Stomach (tissue), 9 donors: ENCODE data around the gene C1QTNF6. TPM values are rescaled to one million over a fixed set of nuclear protein-coding genes. Genes with fewer than 3 reads are reported as not detected.
A peak's percentile ranks its signal among the peaks of the same experiment; 100 is the strongest.

Experiments used
- DNase-seq, 2 donors: peaks; one replicate each; pipeline versions ENCODE4 v3.0.0 to v3.0.0-alpha.2; 2013 to 2019
- H3K27ac ChIP-seq, 5 donors: fragments of 200-600 bp in 4 of 5; sonication (generic) in 4 of 5; one replicate each; pipeline ENCODE4 v1.5.1; 2013 to 2019; ENCODE audit warnings: mild to moderate bottlenecking in 1 of 5, moderate library complexity in 1 of 5
- H3K27me3 ChIP-seq, 3 donors: fragments of 200-600 bp; sonication (generic); one replicate each; pipeline ENCODE4 v1.5.1; 2017 to 2019; ENCODE audit warnings: mixed run types in 1 of 3
- H3K36me3 ChIP-seq, 4 donors: fragments of 200-600 bp; sonication (generic); 1 replicate in 3 of 4; 2 replicates in 1 of 4; pipeline ENCODE4 v1.5.1; 2016 to 2019
- H3K4me1 ChIP-seq, 4 donors: fragments of 200-600 bp; sonication (generic); one replicate each; pipeline ENCODE4 v1.5.1; 2016 to 2019
- H3K4me3 ChIP-seq, 4 donors: fragments of 200-600 bp; sonication (generic) in 3 of 4; one replicate each; pipeline ENCODE4 v1.5.1; 2016 to 2019; ENCODE audit warnings: mild to moderate bottlenecking in 1 of 4
- H3K9me3 ChIP-seq, 4 donors: fragments of 200-600 bp; sonication (generic); one replicate each; pipeline ENCODE4 v1.5.1; 2016 to 2019
- CTCF ChIP-seq, 7 experiments: fragments of 450-650 bp in 4 of 7; fragments of 200-600 bp in 3 of 7; sonication (generic) in 3 of 7; IDR thresholded peaks; one replicate each; pipeline ENCODE4 v1.5.1; 2016 to 2019; ENCODE audit warnings: antibody characterized with exemption in 7 of 7, control low read depth in 2 of 7, mild to moderate bottlenecking in 1 of 7
- EP300 ChIP-seq: sonication (generic); formaldehyde crosslinking; IDR thresholded peaks from one replicate; pipeline ENCODE4 v1.6.1; 2017; ENCODE audit warnings: antibody characterized with exemption
- POLR2A ChIP-seq, 4 donors: fragments of 450-650 bp; IDR thresholded peaks; one replicate each; pipeline ENCODE4 v1.6.1; 2016; ENCODE audit warnings: antibody characterized with exemption in 4 of 4, control low read depth in 2 of 4, mild to moderate bottlenecking in 1 of 4, moderate library complexity in 1 of 4
- POLR2AphosphoS5 ChIP-seq, 3 donors: sonication (generic); formaldehyde crosslinking; IDR thresholded peaks; one replicate each; pipeline ENCODE4 v1.6.1; 2016; ENCODE audit warnings: antibody characterized with exemption in 3 of 3
- WGBS, 5 donors: extraction: QIAGEN DNeasy Blood & Tissue Kit in 3 of 5; methylation state at CpG; one replicate each; pipeline versions ENCODE4 v1.1.5 to v1.1.7; 2013 to 2018; 5-methylcytosine and 5-hydroxymethylcytosine counted together
- intact Hi-C: fragments of 100-400 bp; cut with DNase I; formaldehyde crosslinking; loops from one replicate; pipeline ENCODE4 v1.15.1; 2023; ENCODE audit warnings: low total_unique reads
- polyA plus RNA-seq, 3 donors: library from polyadenylated mRNA; stranded (reverse); fragments of 200-250 nt; gene quantifications; one replicate each; pipeline ENCODE4 v1.2.3, GENCODE V29; 2013
- total RNA-seq, 5 donors: library from RNA; depleted of rRNA; stranded (reverse); fragments of >200 nt; gene quantifications; one replicate each; pipeline versions ENCODE4 v1.1.0 to v1.2.3, GENCODE V29; 2014 to 2016
- donor health status: healthy with polysubstance abuse.
- donor health status: Bipolar disorder and iron deficiency.
- donor health status: healthy.

The C1QTNF6 gene
- total and polyA plus RNA-seq, 8 donors, result 0.45 to 10.4 (median 4.0) TPM; not detected in 1

- Histone ChIP-seq H3K4me3 (no peak overlapping the region), H3K4me1 (peaks cover 42 to 71% (median 48%) of the 10 kb centered on the region in 4 donors), H3K27me3 (no peaks in the 10 kb centered on the region), H3K27ac (no peak overlapping the region), H3K36me3 (no peaks in the 10 kb centered on the region), H3K9me3 (no peaks in the 10 kb centered on the region)
- intact Hi-C loops, result no loop called here
- DNase-seq, result no peak
- TF ChIP-seq CTCF (IDR thresholded peaks at IDR 0.05), result no peak
- TF ChIP-seq POLR2AphosphoS5 (IDR thresholded peaks at IDR 0.05), result no peak
- no peak for TF ChIP-seq POLR2A (IDR thresholded peaks at IDR 0.05)
- TF ChIP-seq EP300, result no peak
- 53 to 75% (median 64%) methylated on average over 2 of the region's 2 CpGs for WGBS, 5 donors
Measured at GRCh38 chr22:37192204-37192603, 4.2 kb upstream of the C1QTNF6 start.

GRCh38 chr22:37190262-37190780 lies 2.3 kb upstream of the C1QTNF6 start:
- no peaks in the 10 kb centered on the region for H3K36me3 ChIP-seq
- H3K4me3 ChIP-seq, result no peak overlapping the region
- no peaks in the 10 kb centered on the region for H3K27me3 ChIP-seq
- peak overlapping the region in 3 of 5 donors; percentile 82 to 89 (median 86) for H3K27ac ChIP-seq
- H3K9me3 ChIP-seq, result no peaks in the 10 kb centered on the region
- peaks cover 42 to 74% (median 44%) of the 10 kb centered on the region in 4 donors for H3K4me1 ChIP-seq
- WGBS, 5 donors, result 21 to 38% (median 31%) methylated on average over 4 of the region's 4 CpGs
- intact Hi-C loops, result no loop called here
- no peak for DNase-seq
- TF ChIP-seq POLR2AphosphoS5 (IDR thresholded peaks at IDR 0.05), result no peak
- no peak for TF ChIP-seq CTCF (IDR thresholded peaks at IDR 0.05)
- TF ChIP-seq POLR2A (IDR thresholded peaks at IDR 0.05), result no peak
- TF ChIP-seq EP300, result no peak

GRCh38 chr22:37188901-37189466 lies 937 bp upstream of the C1QTNF6 start:
- TF ChIP-seq EP300 (no peak), CTCF (IDR thresholded peaks at IDR 0.05) (no peak), POLR2AphosphoS5 (IDR thresholded peaks at IDR 0.05) (no peak), POLR2A (IDR thresholded peaks at IDR 0.05) (no peak)
- no peaks in the 10 kb centered on the region for H3K27me3 ChIP-seq
- DNase-seq, result peak in 1 of 2 donors; percentile 69
- H3K4me3 ChIP-seq, result peak overlapping the region in 2 of 4 donors; percentile 5 to 33
- peaks cover 42 to 76% (median 45%) of the 10 kb centered on the region in 4 donors for H3K4me1 ChIP-seq
- H3K9me3 ChIP-seq, result no peaks in the 10 kb centered on the region
- H3K36me3 ChIP-seq, result no peaks in the 10 kb centered on the region
- intact Hi-C loops, result no loop called here
- peak overlapping the region; percentile 31 to 89 (median 82) for H3K27ac ChIP-seq
- WGBS, 5 donors, result 33 to 61% (median 54%) methylated on average over 2 of the region's 2 CpGs

GRCh38 chr22:37187552-37187890 lies 526 bp downstream of the C1QTNF6 start:
- peak overlapping the region; percentile 81 to 89 (median 86) for H3K27ac ChIP-seq
- TF ChIP-seq POLR2A (IDR thresholded peaks at IDR 0.05) (no peak), EP300 (no peak), CTCF (IDR thresholded peaks at IDR 0.05) (no peak)
- no peaks in the 10 kb centered on the region for H3K9me3 ChIP-seq
- H3K4me1 ChIP-seq, result peaks cover 32 to 72% (median 43%) of the 10 kb centered on the region in 4 donors
- peak overlapping the region; percentile 5 to 37 (median 32) for H3K4me3 ChIP-seq
- H3K27me3 ChIP-seq, result no peaks in the 10 kb centered on the region
- DNase-seq, result peak; percentile 38 to 58
- intact Hi-C loops, result no loop called here
- 7 to 19% (median 18%) methylated on average over 5 of the region's 5 CpGs for WGBS, 5 donors
- peaks cover 0 to 6% (median 1%) of the 10 kb centered on the region in 4 donors for H3K36me3 ChIP-seq
